DMS153 (cell line): ENCODE measurements around the gene PLA2G12B.
"Not testable (repeated sequence)": the region's sequence is repeated elsewhere in the genome, so short reads cannot be mapped to it uniquely, and the experiment has no call there.

ENCODE experiments used
- DNase-seq: peaks from one replicate; lab custom pipeline; 2025; lab: John Stamatoyannopoulos, UW

PLA2G12B gene

GRCh38 chr10:72935361-72935760, 19.2 kb downstream of the PLA2G12B start:
- DNase-seq, result no peak

DNA sequence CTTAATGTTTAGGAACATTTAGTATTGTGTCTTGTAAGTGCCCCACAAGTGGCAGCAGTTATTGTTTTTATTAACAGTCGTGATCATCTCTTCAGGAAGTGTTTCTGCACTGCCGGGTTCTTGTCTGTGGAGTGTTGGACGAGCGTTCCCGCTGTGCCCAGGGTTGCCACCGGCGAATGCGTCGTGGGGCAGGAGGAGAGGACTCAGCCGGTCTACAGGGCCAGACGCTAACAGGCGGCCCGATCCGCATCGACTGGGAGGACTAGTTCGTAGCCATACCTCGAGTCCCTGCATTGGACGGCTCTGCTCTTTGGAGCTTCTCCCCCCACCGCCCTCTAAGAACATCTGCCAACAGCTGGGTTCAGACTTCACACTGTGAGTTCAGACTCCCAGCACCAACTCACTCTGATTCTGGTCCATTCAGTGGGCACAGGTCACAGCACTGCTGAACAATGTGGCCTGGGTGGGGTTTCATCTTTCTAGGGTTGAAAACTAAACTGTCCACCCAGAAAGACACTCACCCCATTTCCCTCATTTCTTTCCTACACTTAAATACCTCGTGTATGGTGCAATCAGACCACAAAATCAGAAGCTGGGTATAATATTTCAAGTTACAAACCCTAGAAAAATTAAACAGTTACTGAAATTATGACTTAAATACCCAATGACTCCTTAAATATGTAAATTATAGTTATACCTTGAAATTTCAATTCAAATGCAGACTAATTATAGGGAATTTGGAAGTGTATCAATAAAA, 22.2 kb downstream of the PLA2G12B start:
- DNase-seq, result no peak

DNA sequence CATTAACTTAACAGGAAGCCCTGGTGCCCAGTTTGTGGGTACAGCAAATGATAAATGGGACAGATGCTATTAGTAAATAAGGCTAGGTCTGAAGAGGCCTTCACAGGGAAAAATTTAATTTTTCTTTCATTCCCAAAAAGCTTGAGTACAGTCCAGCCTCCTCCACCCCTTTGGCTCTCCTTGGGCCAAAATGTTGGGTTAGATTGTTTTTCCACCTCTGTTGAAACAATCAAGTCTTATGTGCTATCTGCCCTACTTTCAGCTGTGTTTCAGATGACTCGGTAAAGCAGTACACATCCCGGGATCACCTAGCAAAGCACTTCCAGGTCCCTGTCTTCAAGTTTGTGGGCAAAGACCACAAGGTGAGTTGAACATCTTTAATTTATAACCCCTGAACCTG, 24.3 kb downstream of the PLA2G12B start:
- DNase-seq, result no peak

DNA sequence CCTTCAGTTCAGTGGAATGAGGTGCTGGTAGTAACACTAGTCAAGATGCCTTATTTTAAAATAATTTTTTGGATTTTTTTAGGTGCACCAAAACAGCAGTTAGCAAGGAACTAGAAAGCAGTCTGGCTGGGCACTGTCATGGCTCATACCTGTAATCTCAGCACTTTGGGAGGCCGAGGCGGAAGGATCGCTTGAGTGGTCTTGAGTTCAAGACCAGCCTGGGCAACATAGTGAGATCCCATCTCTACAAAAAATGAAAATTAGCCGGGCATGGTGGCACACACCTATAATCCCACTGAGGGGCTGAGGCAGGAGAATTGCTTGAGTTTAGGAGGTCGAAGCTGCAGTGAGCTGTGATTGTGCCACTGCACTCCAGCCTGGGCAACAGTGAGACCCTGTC, 25.8 kb downstream of the PLA2G12B start:
- DNase-seq, result no peak

DNA sequence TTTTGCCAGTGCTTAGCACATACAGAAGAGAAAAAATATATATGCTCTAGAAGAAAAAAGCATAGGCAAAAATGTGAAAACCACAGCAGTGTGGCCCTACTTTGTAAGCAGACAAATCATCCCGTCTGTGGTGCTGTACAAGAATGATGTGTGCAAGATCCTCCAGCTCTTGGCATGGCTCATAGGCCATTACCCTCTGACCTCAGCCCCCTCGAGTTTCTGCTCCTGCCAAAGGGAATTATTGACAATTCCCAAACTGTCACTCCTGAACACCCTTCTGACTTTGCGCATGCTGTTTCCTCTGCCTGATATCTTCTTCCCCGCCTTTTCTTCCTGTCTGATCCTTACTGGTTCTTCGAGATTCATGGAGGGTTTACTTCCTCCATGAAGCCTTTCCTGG, 27.1 kb downstream of the PLA2G12B start:
- no peak for DNase-seq

- DNase-seq, result no peak
Observed at GRCh38 chr10:72925951-72926465, 28.6 kb downstream of the PLA2G12B start.

- no peak for DNase-seq
Observed at GRCh38 chr10:72924351-72924750, 30.3 kb downstream of the PLA2G12B start.

DNA sequence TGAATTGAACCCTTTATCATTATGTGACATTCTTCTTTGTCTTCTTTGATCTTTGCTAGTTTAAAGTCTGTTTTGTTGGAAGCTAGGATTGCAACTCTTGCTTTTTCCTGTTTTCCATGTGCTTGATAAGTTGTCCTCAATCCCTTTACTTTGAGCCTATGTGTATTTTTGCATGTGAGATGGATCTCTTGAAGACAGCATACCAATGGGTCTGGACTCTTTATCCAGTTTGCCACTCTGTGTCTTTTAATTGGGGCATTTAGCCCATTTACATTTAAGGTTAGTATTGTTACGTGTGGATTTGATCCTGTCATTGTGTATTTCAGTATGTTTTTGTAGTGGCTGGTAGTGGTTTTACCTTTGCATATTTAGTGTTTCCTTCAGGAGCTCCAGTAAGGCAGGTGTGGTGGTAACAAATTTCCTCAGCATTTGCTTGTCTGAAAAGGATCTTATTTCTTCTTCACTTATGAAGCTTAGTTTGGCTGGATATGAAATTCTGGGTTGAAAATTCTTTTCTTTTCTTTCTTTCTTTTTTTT, 33.4 kb downstream of the PLA2G12B start:
- not testable (repeated sequence) for DNase-seq

DNA sequence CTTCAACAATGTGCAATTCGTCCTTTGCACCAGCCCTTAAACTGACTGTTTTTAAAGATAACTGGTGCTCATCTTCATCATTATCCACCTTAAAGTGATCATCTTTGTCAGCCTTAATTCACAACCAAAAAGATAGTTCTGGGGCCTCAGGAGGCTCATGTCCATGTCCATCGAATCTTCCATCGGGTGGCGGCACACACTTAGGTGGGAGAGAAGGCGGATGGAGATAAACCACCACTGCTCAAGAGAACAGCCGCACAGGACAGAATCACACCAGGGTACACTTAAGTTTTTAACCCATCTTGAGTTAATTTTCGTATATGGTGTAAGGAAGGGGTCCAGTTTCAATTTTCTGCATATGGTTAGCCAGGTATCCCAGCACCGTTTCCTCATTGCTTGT, 36.3 kb downstream of the PLA2G12B start:
- DNase-seq, result no peak

DNA sequence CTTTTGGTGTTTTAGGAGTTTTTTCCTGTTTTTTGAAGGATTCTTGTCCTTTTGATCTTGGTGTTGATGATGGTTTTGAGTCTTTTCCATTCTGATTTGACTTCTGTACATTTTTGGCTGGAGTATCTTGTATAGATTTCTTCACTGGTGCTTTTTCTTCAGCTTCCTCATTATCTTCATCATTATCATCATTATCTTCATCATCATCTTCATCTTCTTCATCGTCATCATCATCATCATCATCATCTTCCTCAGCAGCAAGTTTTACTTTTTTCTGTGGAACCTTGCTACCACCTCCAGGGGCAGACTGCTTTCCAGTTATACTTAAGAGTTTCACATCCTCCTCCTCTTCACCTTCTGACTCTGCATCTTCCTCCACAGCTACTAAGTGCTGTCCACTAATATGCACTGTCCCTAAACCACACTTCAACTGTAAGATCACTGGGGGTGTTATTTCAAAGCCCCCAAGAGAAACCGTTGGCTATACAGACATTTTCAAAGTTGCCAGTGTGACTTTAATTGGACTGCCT, 36.7 kb downstream of the PLA2G12B start:
- not testable (repeated sequence) for DNase-seq

GRCh38 chr10:72917201-72917600, 37.4 kb downstream of the PLA2G12B start:
- not testable (repeated sequence) for DNase-seq

GRCh38 chr10:72913287-72913686, 41.3 kb downstream of the PLA2G12B start:
- DNase-seq, result no peak

DNA sequence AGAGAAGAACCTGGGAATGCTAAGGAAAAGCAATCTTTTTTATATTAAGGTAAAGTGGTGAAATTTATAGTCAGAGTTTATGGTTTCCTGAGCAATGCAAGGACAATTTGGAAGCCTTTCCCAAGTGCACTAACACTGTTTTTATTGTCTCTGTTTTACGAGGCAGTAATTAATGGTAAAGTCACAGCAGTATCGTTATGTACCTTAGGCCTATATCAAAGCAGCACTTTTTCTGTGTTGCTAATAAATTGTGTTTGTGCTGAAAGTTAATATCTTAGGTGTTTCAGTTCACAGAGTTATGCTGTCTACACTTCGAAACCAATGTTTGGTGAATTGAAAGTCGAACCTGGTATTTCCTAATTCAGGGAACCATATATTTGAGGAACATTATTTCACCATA, 41.9 kb downstream of the PLA2G12B start:
- DNase-seq, result no peak

DNA sequence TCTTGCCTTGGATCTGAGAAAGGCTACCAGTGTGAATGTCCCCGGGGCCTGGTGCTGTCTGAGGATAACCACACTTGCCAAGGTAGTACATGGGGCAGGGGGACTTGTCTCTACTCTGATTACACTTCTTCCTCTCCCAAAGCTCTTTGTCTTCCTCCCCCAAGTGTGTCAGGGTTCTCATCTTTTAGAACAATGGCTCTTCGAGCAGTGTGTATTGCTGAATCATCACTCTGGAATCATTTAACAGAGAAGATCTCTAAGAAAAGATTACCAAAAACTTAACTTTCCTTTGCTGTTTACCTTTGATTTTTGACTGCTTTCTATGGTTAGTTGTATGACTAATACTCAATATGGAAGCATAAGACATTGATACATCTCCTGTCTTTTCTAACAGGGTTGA, 42.8 kb downstream of the PLA2G12B start:
- no peak for DNase-seq

DNA sequence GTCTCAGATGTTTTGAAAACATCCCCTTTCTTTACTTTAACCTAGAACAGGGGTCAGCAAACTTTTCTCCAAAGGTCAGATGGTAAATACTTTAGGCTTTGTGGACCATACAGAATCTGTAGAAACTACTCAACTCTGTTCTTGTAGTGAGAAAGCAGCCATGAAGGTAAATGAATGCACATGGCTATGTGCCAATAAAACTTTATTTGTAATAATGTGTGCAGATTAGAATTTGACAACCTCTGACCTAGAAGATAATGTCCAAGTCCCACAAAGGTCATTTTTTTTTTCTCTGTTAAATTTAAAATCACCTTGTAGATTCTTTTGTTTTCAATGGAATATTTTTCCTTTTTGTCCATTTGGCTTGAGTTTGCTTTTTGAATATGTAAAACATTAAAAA, 43.9 kb downstream of the PLA2G12B start:
- DNase-seq, result no peak

GRCh38 chr10:72906446-72906845, 48.2 kb downstream of the PLA2G12B start:
- no peak for DNase-seq

GRCh38 chr10:72904806-72905205, 49.8 kb downstream of the PLA2G12B start:
- no peak for DNase-seq

- not testable (repeated sequence) for DNase-seq
Observed at GRCh38 chr10:72903941-72904446, 50.6 kb downstream of the PLA2G12B start.

DNA sequence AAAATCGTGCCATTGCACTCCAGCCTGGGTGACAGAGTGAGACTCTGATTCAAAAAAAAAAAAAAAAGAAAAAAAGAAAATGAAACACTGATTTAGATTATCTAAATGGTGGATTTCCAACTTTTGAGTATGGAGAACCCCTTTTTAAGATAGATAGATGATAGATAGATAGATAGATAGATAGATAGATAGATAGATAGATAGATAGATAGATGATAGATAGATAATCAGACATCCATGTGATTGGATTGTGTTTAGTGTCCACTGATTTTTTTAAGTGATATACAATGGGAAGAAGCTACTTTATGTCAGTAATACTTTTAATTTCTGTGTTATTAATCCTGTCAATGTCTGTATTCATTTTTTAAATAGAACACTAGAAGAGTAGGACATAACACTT, 55.1 kb downstream of the PLA2G12B start:
- no peak for DNase-seq

DNA sequence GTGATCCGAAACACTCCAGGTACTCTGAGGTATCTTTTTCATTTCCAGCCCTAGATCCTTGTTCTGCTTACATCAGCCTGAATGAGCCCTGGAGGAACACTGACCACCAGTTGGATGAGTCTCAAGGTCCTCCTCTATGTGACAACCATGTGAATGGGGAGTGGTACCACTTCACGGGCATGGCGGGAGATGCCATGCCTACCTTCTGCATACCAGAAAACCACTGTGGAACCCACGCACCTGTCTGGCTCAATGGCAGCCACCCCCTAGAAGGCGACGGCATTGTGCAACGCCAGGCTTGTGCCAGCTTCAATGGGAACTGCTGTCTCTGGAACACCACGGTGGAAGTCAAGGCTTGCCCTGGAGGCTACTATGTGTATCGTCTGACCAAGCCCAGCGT, 56.0 kb downstream of the PLA2G12B start:
- no peak for DNase-seq

DNA sequence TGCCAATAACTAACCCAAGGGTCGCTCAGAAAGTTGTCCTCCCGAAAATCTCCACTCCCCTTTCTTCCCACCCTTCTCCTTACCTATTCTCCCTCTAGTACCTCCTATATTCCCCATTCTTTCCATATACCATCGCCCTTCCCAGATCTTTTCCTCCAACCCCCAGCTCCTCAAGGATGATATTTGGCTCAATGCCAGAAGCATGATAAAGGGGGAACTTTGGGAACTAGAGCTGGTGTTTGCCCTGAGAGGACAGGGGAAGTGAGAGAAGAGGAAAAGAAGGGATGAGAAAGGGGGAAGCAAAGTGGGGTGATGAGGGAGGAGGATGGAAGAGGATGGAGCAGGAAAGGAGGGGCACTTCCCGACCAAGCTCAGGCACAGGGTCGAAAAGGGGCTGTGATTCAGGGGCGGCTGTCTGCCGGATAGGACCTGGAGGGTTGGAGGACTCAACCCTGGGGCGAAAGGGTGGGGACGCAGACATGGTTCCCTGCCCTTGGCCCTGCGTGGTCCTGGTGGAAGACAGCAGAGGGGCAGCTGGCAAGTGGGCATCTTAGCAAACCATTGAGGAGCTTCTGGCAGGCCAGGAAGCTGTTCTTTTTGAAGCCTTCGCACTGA, 59.3 kb downstream of the PLA2G12B start:
- DNase-seq, result no peak

DNA sequence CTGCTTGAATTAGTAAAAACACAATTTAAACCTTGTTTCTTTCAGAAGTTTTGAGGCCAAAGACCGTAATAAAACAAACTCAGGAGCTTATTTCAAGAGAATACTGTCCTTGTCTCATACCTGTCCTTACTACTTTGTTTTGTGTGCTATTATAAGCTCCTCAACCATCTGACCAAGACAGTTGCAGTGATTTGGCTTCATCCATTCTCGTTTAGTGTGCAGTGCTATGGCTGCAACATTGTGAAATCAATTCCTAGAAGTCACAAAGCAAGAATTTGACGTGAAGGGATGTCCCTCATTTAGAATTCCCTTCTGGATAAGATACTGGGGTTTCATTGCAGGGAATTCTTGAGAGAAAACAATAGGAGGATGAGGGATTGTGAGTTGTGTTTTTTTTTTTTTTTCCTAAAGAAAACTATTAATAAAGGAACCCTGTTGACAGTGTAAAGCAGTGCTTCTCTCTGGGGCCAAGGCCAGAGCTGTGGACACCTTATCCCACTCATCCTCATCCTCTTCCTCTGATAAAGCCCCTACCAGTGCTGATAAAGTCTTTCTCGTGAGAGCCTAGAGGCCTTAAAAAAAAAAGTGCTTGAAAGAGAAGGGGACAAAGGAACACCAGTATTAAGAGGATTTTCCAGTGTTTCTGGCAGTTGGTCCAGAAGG, 61.3 kb downstream of the PLA2G12B start, which contains the start of gene OIT3:
OIT3 (plus strand) TSS at position 604 of the 663 bp plus-strand sequence. CDS start 60 bp downstream, outside the sequence.
- no peak for DNase-seq
